T-cell (primary cell): ENCODE data around the gene NFIA. TPM values are rescaled to one million over a fixed set of nuclear protein-coding genes. Genes with fewer than 3 reads are reported as not detected.

Experiments used
- ATAC-seq, 4 experiments: fragments of 200-7000 bp in 3 of 4; fragments of 150-1000 bp in 1 of 4; cut with Tn5 transposase; replicated peaks in 1 of 4; 1 replicate in 3 of 4; 2 replicates in 1 of 4; pipeline ENCODE4 v1.10.0; 2021; ENCODE audit warnings: moderate library complexity in 3 of 4, mild to moderate bottlenecking in 2 of 4, moderate number of reproducible peaks in 1 of 4
- CTCF ChIA-PET, 2 donors: fragments of 300-600 bp; sonication (Branson Sonifier 250); formaldehyde crosslinking; loops; one replicate each; lab custom pipeline; 2022; ENCODE audit warnings: antibody characterized with exemption in 2 of 2; lab: Charles Lee
- POLR2A ChIA-PET, 2 donors: fragments of 300-600 bp; sonication (Branson Sonifier 250); formaldehyde crosslinking; loops; one replicate each; lab custom pipeline; 2022; ENCODE audit warnings: antibody characterized with exemption in 2 of 2; lab: Charles Lee
- DNase-seq, 35 experiments: peaks; one replicate each; pipeline versions ENCODE4 v3.0.0 to v3.0.0-alpha.2; 2013 to 2023
- H3K27ac ChIP-seq: one replicate; pipeline ENCODE4 v1.5.1; 2013; ENCODE audit warnings: low read length
- H3K27me3 ChIP-seq, 2 experiments: replicated peaks in 1 of 2; 1 replicate in 1 of 2; 2 replicates in 1 of 2; pipeline versions ENCODE4 v1.6.1 to v1.7.0; 2013; ENCODE audit warnings: low read length in 1 of 2, mixed read lengths in 1 of 2; ENCODE audit not compliant: control insufficient read depth in 2 of 2, insufficient read depth in 2 of 2; ENCODE audit errors: extremely low read depth in 1 of 2
- H3K36me3 ChIP-seq, 2 donors: 1 replicate in 1 of 2; 2 replicates in 1 of 2; pipeline versions ENCODE4 v1.6.1 to v1.7.0; 2013; ENCODE audit warnings: low read length in 1 of 2; ENCODE audit not compliant: control insufficient read depth in 2 of 2, insufficient read depth in 1 of 2; ENCODE audit errors: extremely low read depth in 1 of 2
- H3K4me1 ChIP-seq, 2 experiments: 1 replicate in 1 of 2; 2 replicates in 1 of 2; pipeline versions ENCODE4 v1.6.1 to v1.7.0; 2013; ENCODE audit warnings: low read length in 2 of 2, mixed read lengths in 1 of 2; ENCODE audit not compliant: insufficient read depth in 2 of 2, control insufficient read depth in 1 of 2; ENCODE audit errors: extremely low read depth in 1 of 2
- H3K4me3 ChIP-seq, 2 donors: 1 replicate in 1 of 2; 2 replicates in 1 of 2; pipeline versions ENCODE4 v1.5.1 to v1.7.0; 2013; ENCODE audit warnings: mild to moderate bottlenecking in 2 of 2, low read length in 1 of 2, moderate library complexity in 1 of 2; ENCODE audit not compliant: control insufficient read depth in 1 of 2; ENCODE audit errors: extremely low read depth in 1 of 2
- H3K9me3 ChIP-seq: 2 replicates; pipeline ENCODE4 v1.7.0; 2013
- H3K27ac Mint-ChIP-seq, 2 donors: one replicate each; pipeline ENCODE4 v1.8.0; 2020 to 2021; ENCODE audit warnings: mild to moderate bottlenecking in 2 of 2, mixed read lengths in 2 of 2
- H3K27me3 Mint-ChIP-seq, 2 donors: one replicate each; pipeline ENCODE4 v1.8.0; 2021 to 2022; ENCODE audit warnings: mixed read lengths in 2 of 2
- H3K36me3 Mint-ChIP-seq: one replicate; pipeline ENCODE4 v1.8.0; 2021; ENCODE audit warnings: mixed read lengths
- H3K4me1 Mint-ChIP-seq, 3 donors: one replicate each; pipeline ENCODE4 v1.8.0; 2020 to 2022; ENCODE audit warnings: mixed read lengths in 3 of 3, mild to moderate bottlenecking in 1 of 3
- H3K4me3 Mint-ChIP-seq, 3 donors: one replicate each; pipeline ENCODE4 v1.8.0; 2020 to 2022; ENCODE audit warnings: mild to moderate bottlenecking in 3 of 3, mixed read lengths in 3 of 3, moderate library complexity in 3 of 3
- H3K9me3 Mint-ChIP-seq, 3 donors: one replicate each; pipeline ENCODE4 v1.8.0; 2020 to 2022; ENCODE audit warnings: mixed read lengths in 3 of 3
- WGBS: methylation state at CpG from one replicate; pipeline ENCODE4 v1.1.5; 2013; ENCODE audit warnings: missing lambda C conversion rate; ENCODE audit not compliant: insufficient coverage; 5-methylcytosine and 5-hydroxymethylcytosine counted together
- total RNA-seq, 35 experiments: library from RNA in 6 of 35; stranded (reverse) in 6 of 35; fragments of 120-200 nt in 1 of 35; gene quantifications; one replicate each; pipeline versions ENCODE4 v1.2.1 to v1.2.4 and lab custom pipeline; 2013 to 2026

The NFIA gene
- total RNA-seq, 5 donors from 2014 or later (not counting 1 experiment from before 2014, with no cell fraction given) = 5.1 to 10.1 (median 7.1) TPM

- Mint-ChIP-seq H3K27ac (no peak overlapping the region), H3K36me3 (no peaks in the 10 kb centered on the region), H3K4me3 (no peak overlapping the region), H3K4me1 (no peaks in the 10 kb centered on the region), H3K27me3 (no peaks in the 10 kb centered on the region), H3K9me3 (peaks cover 0 to 2% (median 0%) of the 10 kb centered on the region in 3 donors)
- Histone ChIP-seq H3K9me3 (no peaks in the 10 kb centered on the region), H3K4me3 (no peak overlapping the region), H3K27ac (no peak overlapping the region), H3K27me3 (no peaks in the 10 kb centered on the region), H3K36me3 (no peaks in the 10 kb centered on the region), H3K4me1 (no peaks in the 10 kb centered on the region)
- ATAC-seq = no peak
- ChIA-PET POLR2A (no interaction called here), CTCF (no interaction called here)
- 100% methylated on average over 1 of the region's 5 CpGs for WGBS
- DNase-seq = no peak
These were observed 247.7 kb downstream of the NFIA start for GRCh38 chr1:61330018-61330417.

- H3K4me1 Mint-ChIP-seq = no peaks in the 10 kb centered on the region
These were observed 248.2 kb downstream of the NFIA start for GRCh38 chr1:61330571-61330970.

GRCh38 chr1:61332196-61332753 is 249.9 kb downstream of the NFIA start:
- Mint-ChIP-seq H3K9me3 (peaks cover 0 to 2% (median 0%) of the 10 kb centered on the region in 3 donors), H3K36me3 (no peaks in the 10 kb centered on the region), H3K4me1 (no peaks in the 10 kb centered on the region), H3K27me3 (no peaks in the 10 kb centered on the region), H3K4me3 (no peak overlapping the region), H3K27ac (no peak overlapping the region)
- no peaks in the 10 kb centered on the region for H3K9me3 ChIP-seq
- H3K4me1 ChIP-seq = no peaks in the 10 kb centered on the region
- POLR2A ChIA-PET = interaction anchor here in 1 of 2 donors (0.5 kb wide), 1 partner anchor 993 kb away, joined by 3 read pairs; no protein-coding TSS in a partner anchor
- H3K27me3 ChIP-seq = no peaks in the 10 kb centered on the region
- no peaks in the 10 kb centered on the region for H3K36me3 ChIP-seq
- CTCF ChIA-PET = no interaction called here
- no peak for ATAC-seq
- DNase-seq = no peak
- H3K27ac ChIP-seq = no peak overlapping the region
- no peak overlapping the region for H3K4me3 ChIP-seq
- no CpG with 5 or more reads among the region's 1 CpG for WGBS

More at GRCh38 chr1:61330571-61330970, 248.2 kb downstream of the NFIA start:
- Mint-ChIP-seq H3K36me3 (no peaks in the 10 kb centered on the region), H3K9me3 (peaks cover 0 to 2% (median 0%) of the 10 kb centered on the region in 3 donors), H3K27me3 (no peaks in the 10 kb centered on the region), H3K27ac (no peak overlapping the region), H3K4me3 (no peak overlapping the region)
- Histone ChIP-seq H3K4me3 (no peak overlapping the region), H3K27ac (no peak overlapping the region), H3K4me1 (no peaks in the 10 kb centered on the region), H3K27me3 (no peaks in the 10 kb centered on the region), H3K36me3 (no peaks in the 10 kb centered on the region), H3K9me3 (no peaks in the 10 kb centered on the region)
- POLR2A ChIA-PET = interaction anchor here in 1 of 2 donors (0.6 kb wide), 1 partner anchor 9 kb away, joined by 3 read pairs; no protein-coding TSS in a partner anchor
- whole genome bisulfite sequencing = no CpG with 5 or more reads among the region's 2 CpGs
- CTCF ChIA-PET = no interaction called here
- DNase-seq (no peak), ATAC-seq (no peak)

GRCh38 chr1:61332796-61333195 is 250.4 kb downstream of the NFIA start:
- no peaks in the 10 kb centered on the region for H3K4me1 Mint-ChIP-seq
- no peaks in the 10 kb centered on the region for H3K36me3 Mint-ChIP-seq
- no CpG with 5 or more reads among the region's 1 CpG for WGBS
- no peaks in the 10 kb centered on the region for H3K36me3 ChIP-seq
- H3K27me3 ChIP-seq = no peaks in the 10 kb centered on the region
- DNase-seq (no peak), ATAC-seq (no peak)
- H3K9me3 Mint-ChIP-seq = no peaks in the 10 kb centered on the region
- H3K4me3 Mint-ChIP-seq = no peak overlapping the region
- no peaks in the 10 kb centered on the region for H3K4me1 ChIP-seq
- CTCF ChIA-PET = no interaction called here
- no peak overlapping the region for H3K27ac ChIP-seq
- no peaks in the 10 kb centered on the region for H3K27me3 Mint-ChIP-seq
- H3K27ac Mint-ChIP-seq = no peak overlapping the region
- POLR2A ChIA-PET = no interaction called here
- no peak overlapping the region for H3K4me3 ChIP-seq
- H3K9me3 ChIP-seq = no peaks in the 10 kb centered on the region

GRCh38 chr1:61334718-61335589 is 252.6 kb downstream of the NFIA start:
- Mint-ChIP-seq H3K27ac (no peak overlapping the region), H3K4me1 (no peaks in the 10 kb centered on the region), H3K27me3 (no peaks in the 10 kb centered on the region), H3K4me3 (no peak overlapping the region), H3K36me3 (no peaks in the 10 kb centered on the region), H3K9me3 (no peaks in the 10 kb centered on the region)
- Histone ChIP-seq H3K27ac (no peak overlapping the region), H3K4me3 (no peak overlapping the region), H3K9me3 (no peaks in the 10 kb centered on the region), H3K36me3 (no peaks in the 10 kb centered on the region), H3K4me1 (no peaks in the 10 kb centered on the region), H3K27me3 (no peaks in the 10 kb centered on the region)
- ChIA-PET CTCF (no interaction called here), POLR2A (no interaction called here)
- ATAC-seq (no peak), DNase-seq (no peak)
- WGBS = 96% methylated on average over 10 of the region's 14 CpGs

GRCh38 chr1:61337037-61337436 is 254.7 kb downstream of the NFIA start:
- no peak overlapping the region for H3K4me3 Mint-ChIP-seq
- Histone ChIP-seq H3K36me3 (no peaks in the 10 kb centered on the region), H3K27me3 (no peaks in the 10 kb centered on the region), H3K9me3 (no peaks in the 10 kb centered on the region), H3K4me1 (no peaks in the 10 kb centered on the region), H3K27ac (no peak overlapping the region), H3K4me3 (no peak overlapping the region)
- no CpG with 5 or more reads among the region's 3 CpGs for WGBS
- no peak overlapping the region for H3K27ac Mint-ChIP-seq
- ATAC-seq (no peak), DNase-seq (no peak)
- H3K9me3 Mint-ChIP-seq = no peaks in the 10 kb centered on the region
- POLR2A ChIA-PET = no interaction called here
- H3K27me3 Mint-ChIP-seq = no peaks in the 10 kb centered on the region
- CTCF ChIA-PET = no interaction called here
- no peaks in the 10 kb centered on the region for H3K36me3 Mint-ChIP-seq
- H3K4me1 Mint-ChIP-seq = no peaks in the 10 kb centered on the region
